Mononuclear cell (primary cell): ENCODE measurements around the gene LRRC4C. TPM values are rescaled to one million over a fixed set of nuclear protein-coding genes. Genes with fewer than 3 reads are reported as not detected.

Experiments
- H3K27me3 ChIP-seq: 2 replicates; pipeline ENCODE4 v1.6.0; 2011; ENCODE audit warnings: low read length, control low read depth; ENCODE audit not compliant: insufficient read depth
- H3K4me1 ChIP-seq: 2 replicates; pipeline ENCODE4 v1.5.1; 2011; ENCODE audit warnings: mild to moderate bottlenecking, low read length, control low read depth; ENCODE audit not compliant: insufficient read depth
- H3K4me3 ChIP-seq: 2 replicates; pipeline ENCODE4 v1.5.1; 2011; ENCODE audit warnings: mild to moderate bottlenecking, low read length, moderate library complexity
- H3K9me3 ChIP-seq: 2 replicates; pipeline ENCODE4 v1.5.1; 2011; ENCODE audit warnings: low read depth, mild to moderate bottlenecking, control low read depth, low read length
- total RNA-seq: library from RNA; depleted of rRNA; stranded (reverse); fragments of >200 nt; gene quantifications from one replicate; pipeline ENCODE4 v1.2.3, GENCODE V29; 2012

The LRRC4C gene
- total RNA-seq, 1 donor, result not detected

- Histone ChIP-seq H3K4me1 (no peaks in the 10 kb centered on the region), H3K27me3 (no peaks in the 10 kb centered on the region), H3K4me3 (no peak overlapping the region), H3K9me3 (no peaks in the 10 kb centered on the region)
Measured at GRCh38 chr11:41110527-41110926, 348.9 kb downstream of the LRRC4C start.

GRCh38 chr11:41102471-41102870 lies 357.0 kb downstream of the LRRC4C start:
- Histone ChIP-seq H3K27me3 (no peaks in the 10 kb centered on the region), H3K9me3 (no peaks in the 10 kb centered on the region), H3K4me1 (no peaks in the 10 kb centered on the region), H3K4me3 (no peak overlapping the region)

- Histone ChIP-seq H3K9me3 (no peaks in the 10 kb centered on the region), H3K27me3 (no peaks in the 10 kb centered on the region), H3K4me1 (no peaks in the 10 kb centered on the region), H3K4me3 (no peak overlapping the region)
Measured at GRCh38 chr11:41099654-41100053, 359.8 kb downstream of the LRRC4C start.

- H3K4me3 ChIP-seq, result no peak overlapping the region
- no peaks in the 10 kb centered on the region for H3K4me1 ChIP-seq
- H3K27me3 ChIP-seq, result no peaks in the 10 kb centered on the region
- H3K9me3 ChIP-seq, result peaks cover 6% of the 10 kb centered on the region
Measured at GRCh38 chr11:41085123-41085522, 374.3 kb downstream of the LRRC4C start.

- Histone ChIP-seq H3K9me3 (peaks cover 2% of the 10 kb centered on the region), H3K4me3 (no peak overlapping the region), H3K27me3 (no peaks in the 10 kb centered on the region), H3K4me1 (no peaks in the 10 kb centered on the region)
Measured at GRCh38 chr11:41081756-41082285, 377.6 kb downstream of the LRRC4C start.

- Histone ChIP-seq H3K4me3 (no peak overlapping the region), H3K27me3 (no peaks in the 10 kb centered on the region), H3K9me3 (no peaks in the 10 kb centered on the region), H3K4me1 (no peaks in the 10 kb centered on the region)
Measured at GRCh38 chr11:41074318-41074717, 385.1 kb downstream of the LRRC4C start.

GRCh38 chr11:41065432-41065831 lies 394.0 kb downstream of the LRRC4C start:
- Histone ChIP-seq H3K27me3 (no peaks in the 10 kb centered on the region), H3K9me3 (no peaks in the 10 kb centered on the region), H3K4me3 (no peak overlapping the region), H3K4me1 (no peaks in the 10 kb centered on the region)

GRCh38 chr11:41058138-41058537 lies 401.3 kb downstream of the LRRC4C start:
- H3K4me1 ChIP-seq, result no peaks in the 10 kb centered on the region
- H3K27me3 ChIP-seq, result no peaks in the 10 kb centered on the region
- H3K9me3 ChIP-seq, result no peaks in the 10 kb centered on the region
- no peak overlapping the region for H3K4me3 ChIP-seq

GRCh38 chr11:41056892-41057569 lies 402.4 kb downstream of the LRRC4C start:
- no peak overlapping the region for H3K4me3 ChIP-seq
- no peaks in the 10 kb centered on the region for H3K4me1 ChIP-seq
- no peaks in the 10 kb centered on the region for H3K27me3 ChIP-seq
- H3K9me3 ChIP-seq, result no peaks in the 10 kb centered on the region

GRCh38 chr11:41053894-41054293 lies 405.6 kb downstream of the LRRC4C start:
- no peak overlapping the region for H3K4me3 ChIP-seq
- H3K4me1 ChIP-seq, result no peaks in the 10 kb centered on the region
- no peaks in the 10 kb centered on the region for H3K27me3 ChIP-seq
- no peaks in the 10 kb centered on the region for H3K9me3 ChIP-seq

- H3K9me3 ChIP-seq, result no peaks in the 10 kb centered on the region
- no peaks in the 10 kb centered on the region for H3K27me3 ChIP-seq
- H3K4me3 ChIP-seq, result no peak overlapping the region
- no peaks in the 10 kb centered on the region for H3K4me1 ChIP-seq
Measured at GRCh38 chr11:41051919-41052635, 407.4 kb downstream of the LRRC4C start.

- Histone ChIP-seq H3K27me3 (no peaks in the 10 kb centered on the region), H3K4me1 (no peaks in the 10 kb centered on the region), H3K9me3 (no peaks in the 10 kb centered on the region), H3K4me3 (no peak overlapping the region)
Measured at GRCh38 chr11:41050791-41051190, 408.7 kb downstream of the LRRC4C start.

- Histone ChIP-seq H3K4me1 (no peaks in the 10 kb centered on the region), H3K4me3 (no peak overlapping the region), H3K27me3 (no peaks in the 10 kb centered on the region), H3K9me3 (peaks cover 4% of the 10 kb centered on the region)
Measured at GRCh38 chr11:41047229-41047628, 412.2 kb downstream of the LRRC4C start.

- peaks cover 4% of the 10 kb centered on the region for H3K9me3 ChIP-seq
- H3K4me3 ChIP-seq, result no peak overlapping the region
- no peaks in the 10 kb centered on the region for H3K27me3 ChIP-seq
- no peaks in the 10 kb centered on the region for H3K4me1 ChIP-seq
Measured at GRCh38 chr11:41045266-41045665, 414.2 kb downstream of the LRRC4C start.

- Histone ChIP-seq H3K9me3 (peaks cover 4% of the 10 kb centered on the region), H3K4me1 (no peaks in the 10 kb centered on the region), H3K4me3 (no peak overlapping the region), H3K27me3 (no peaks in the 10 kb centered on the region)
Measured at GRCh38 chr11:41044747-41045146, 414.7 kb downstream of the LRRC4C start.

- peaks cover 4% of the 10 kb centered on the region for H3K9me3 ChIP-seq
- H3K4me1 ChIP-seq, result no peaks in the 10 kb centered on the region
- no peak overlapping the region for H3K4me3 ChIP-seq
- H3K27me3 ChIP-seq, result no peaks in the 10 kb centered on the region
Measured at GRCh38 chr11:41042688-41043087, 416.8 kb downstream of the LRRC4C start.
